Superior temporal gyrus (tissue), 1 donor: Measurements from ENCODE around the gene PRKAG2.

Source experiments
- DNase-seq: peaks from one replicate; pipeline ENCODE4 v3.0.0-alpha.2; 2016; ENCODE audit errors: extremely low spot score

The PRKAG2 gene

DNA sequence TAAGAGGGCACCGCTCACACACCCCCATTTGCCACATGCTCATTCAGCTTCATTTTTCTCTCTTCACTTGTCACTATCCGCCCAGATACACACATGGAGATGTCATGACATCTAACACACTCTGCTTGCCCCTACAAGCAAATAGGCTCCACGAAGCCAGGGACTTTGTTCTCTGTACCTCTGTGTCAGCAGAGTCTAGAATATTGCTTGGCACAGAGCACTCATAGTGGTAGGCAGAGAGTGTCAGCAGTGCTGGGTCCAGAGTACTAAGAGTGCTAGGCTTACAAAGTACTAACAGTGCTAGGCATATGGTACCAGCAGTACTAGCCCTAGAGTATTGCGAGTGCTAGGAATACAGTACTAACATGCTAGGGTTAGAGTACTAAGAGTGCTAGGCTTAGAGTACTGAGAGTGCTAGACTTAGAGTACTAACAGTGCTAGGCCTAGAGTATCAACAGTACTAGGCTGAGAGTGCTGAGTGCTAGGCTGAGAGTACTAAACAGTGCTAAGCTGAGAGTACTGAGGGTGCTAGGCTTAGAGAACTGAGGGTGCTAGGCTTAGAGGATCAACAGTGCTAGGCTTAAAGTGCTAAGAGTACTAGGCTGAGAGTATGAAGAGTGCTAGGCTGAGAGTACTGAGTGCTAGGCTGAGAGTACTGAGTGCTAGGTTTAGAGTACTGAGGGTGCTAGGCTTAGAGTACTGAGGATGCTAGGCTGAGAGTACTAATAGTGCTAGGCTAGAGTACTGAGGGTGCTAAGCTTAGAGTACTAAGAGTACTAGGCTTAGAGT, 166.1 kb downstream of the PRKAG2 start:
- no peak for DNase-seq

- DNase-seq = no peak
These were observed 166.7 kb downstream of the PRKAG2 start for GRCh38 chr7:151710121-151710640.

DNA sequence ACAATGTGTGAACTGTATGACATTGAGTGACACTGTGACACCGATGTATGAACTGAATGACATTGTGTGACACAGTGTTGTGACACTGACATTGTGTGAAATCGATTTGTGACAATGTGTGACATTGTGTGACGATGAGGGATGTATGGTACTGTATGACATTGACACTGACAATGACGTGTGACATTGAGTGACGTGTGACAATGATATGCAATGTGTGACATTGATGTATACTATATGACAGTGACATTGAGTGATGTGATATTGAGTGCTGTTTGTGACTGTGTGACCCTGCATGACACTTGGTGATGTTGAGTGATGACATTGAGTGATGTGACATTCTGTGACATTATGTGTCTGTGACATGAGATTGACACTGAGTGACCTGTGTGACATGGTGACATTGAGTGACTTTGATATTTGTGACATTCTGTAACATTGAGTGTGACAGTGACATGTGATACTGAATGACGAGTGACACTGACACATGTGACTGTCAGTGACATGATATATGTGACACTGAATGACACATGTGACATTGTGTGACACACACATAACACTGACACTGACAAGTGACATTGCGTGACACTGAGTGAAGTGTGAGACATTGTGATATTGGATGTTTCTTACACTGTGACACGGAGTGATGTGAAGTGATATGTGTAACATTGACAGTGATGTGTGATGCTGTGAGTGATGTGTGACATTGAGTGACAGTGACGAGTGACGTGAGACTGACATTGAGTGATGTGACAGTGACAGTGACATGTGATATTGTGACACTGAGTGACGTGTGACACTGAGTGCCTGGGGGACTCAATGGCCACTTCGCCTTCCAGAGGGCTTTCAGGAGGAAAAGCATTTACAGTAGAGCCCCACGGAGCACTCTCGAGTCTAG, 167.5 kb downstream of the PRKAG2 start:
- DNase-seq = no peak

GRCh38 chr7:151708610-151709009, 168.3 kb downstream of the PRKAG2 start:
- no peak for DNase-seq

- no peak for DNase-seq
These were observed 169.2 kb downstream of the PRKAG2 start for GRCh38 chr7:151707757-151708156.

- no peak for DNase-seq
These were observed 169.8 kb downstream of the PRKAG2 start for GRCh38 chr7:151707105-151707469.

GRCh38 chr7:151706277-151707104, 170.4 kb downstream of the PRKAG2 start:
- DNase-seq = no peak

- no peak for DNase-seq
These were observed 171.2 kb downstream of the PRKAG2 start for GRCh38 chr7:151705636-151706276.

GRCh38 chr7:151704960-151705635, 171.8 kb downstream of the PRKAG2 start:
- DNase-seq = no peak

DNA sequence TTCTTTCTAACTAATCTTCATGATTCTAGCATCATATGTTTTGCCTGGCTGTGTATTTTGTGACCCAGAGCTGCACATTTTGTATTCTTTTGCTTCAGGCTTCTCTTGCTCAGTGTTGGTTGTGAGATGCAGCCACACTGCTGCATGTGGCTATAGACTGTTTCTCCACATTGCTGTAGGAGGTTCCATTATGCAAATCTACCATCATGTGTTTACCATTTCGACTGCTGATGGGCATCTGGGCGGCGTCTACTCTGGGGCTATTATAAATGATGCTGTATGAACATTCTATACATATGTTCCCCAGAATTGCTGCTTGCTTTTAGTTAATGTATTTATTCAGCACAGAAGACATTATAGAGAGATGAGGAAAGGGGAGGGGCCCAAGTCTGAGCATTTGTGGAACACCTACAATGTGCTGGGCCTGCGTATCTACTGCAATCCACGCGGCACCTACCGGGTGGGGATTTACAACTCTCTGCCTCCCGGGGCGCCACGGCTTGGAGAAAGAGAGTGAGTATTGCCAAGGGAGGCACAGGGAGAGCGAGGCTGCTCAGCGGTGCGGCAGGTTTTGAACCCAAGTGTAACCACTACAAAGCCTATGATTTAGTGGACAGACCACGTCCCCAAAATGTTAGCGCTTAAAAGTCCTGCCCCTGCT, 172.5 kb downstream of the PRKAG2 start:
- DNase-seq = no peak

- no peak for DNase-seq
These were observed 174.0 kb downstream of the PRKAG2 start for GRCh38 chr7:151702961-151703360.

GRCh38 chr7:151700586-151701165, 176.2 kb downstream of the PRKAG2 start:
- DNase-seq = no peak

GRCh38 chr7:151699928-151700319, 177.0 kb downstream of the PRKAG2 start:
- DNase-seq = no peak

DNA sequence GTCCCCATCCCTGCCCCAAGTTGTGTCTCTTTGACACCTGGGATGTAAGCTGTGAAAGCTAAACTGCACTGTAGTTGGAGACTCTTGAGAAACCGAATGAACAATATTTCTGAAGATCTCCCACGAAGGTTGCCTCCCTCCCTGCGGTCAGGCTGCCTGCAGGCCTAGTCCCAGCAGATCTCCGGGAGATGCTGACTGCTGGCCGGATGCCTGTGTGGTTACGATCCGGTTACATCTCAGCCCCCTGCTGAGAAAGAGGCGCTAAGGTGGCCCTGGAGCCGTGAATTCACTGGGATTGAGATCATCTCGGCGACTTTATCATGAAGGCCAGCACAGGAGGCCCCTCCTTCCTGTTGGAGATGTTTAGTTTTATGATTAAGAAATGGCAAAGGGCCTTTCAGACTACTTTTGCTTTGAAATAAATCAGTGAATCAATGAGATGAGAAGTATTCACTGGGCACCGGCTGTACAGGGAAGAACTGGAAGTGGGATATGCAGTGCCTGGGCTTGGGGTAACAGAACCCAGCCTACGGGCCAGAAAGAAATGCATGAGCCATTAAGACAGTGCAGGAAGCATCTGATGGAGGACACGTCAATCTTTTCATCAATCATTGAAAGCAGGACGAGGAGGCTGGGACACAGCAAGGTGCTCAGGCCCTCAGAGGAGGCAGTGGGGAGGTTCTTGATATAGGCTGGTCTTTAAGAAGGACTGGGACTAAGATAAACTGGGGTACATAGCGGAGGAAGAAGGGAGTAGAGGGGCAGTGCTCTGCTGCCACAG, 177.6 kb downstream of the PRKAG2 start:
- DNase-seq = no peak

- no peak for DNase-seq
These were observed 179.0 kb downstream of the PRKAG2 start for GRCh38 chr7:151697942-151698341.

- DNase-seq = no peak
These were observed 179.4 kb downstream of the PRKAG2 start for GRCh38 chr7:151697515-151697895.

GRCh38 chr7:151696721-151697514, 180.0 kb downstream of the PRKAG2 start:
- no peak for DNase-seq

DNA sequence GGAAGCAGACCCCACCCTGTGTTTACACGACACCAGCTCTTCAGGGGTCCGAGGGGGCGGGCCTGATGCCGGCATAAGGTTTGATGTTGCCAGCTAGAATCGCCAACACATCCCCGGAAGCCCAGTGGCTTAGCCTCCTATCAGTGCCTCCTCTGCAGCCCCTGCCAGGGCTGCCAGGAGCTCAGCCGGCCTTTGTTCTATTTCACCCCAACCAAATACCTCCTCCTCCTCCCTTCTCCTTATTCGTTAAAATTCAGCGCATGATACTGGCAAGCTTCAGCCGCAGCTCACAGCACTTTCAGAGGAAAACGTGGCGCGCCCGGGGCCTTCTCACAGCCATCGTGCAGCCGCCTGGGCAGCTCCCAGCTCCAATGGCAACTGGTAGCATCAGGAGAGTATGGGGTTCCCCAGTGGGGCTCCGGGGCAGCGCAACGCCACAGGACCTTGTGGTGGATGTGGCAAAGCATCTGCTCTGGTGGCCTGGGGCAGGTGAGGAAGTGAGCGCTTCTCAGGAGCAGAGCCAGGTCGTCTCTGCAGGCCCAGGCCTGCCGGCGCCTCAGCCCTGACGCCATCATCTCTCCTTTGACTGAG, 180.9 kb downstream of the PRKAG2 start:
- peak; percentile 30 for DNase-seq
